NCI-H345 treated with DMSO at 0.1 percent for 48 hours (cell line): Measurements from ENCODE around the gene CTNNA2.

Experiments used
- DNase-seq: peaks from one replicate; lab custom pipeline; 2025; ENCODE audit not compliant: unreplicated experiment; lab: John Stamatoyannopoulos, UW

CTNNA2 gene

DNA sequence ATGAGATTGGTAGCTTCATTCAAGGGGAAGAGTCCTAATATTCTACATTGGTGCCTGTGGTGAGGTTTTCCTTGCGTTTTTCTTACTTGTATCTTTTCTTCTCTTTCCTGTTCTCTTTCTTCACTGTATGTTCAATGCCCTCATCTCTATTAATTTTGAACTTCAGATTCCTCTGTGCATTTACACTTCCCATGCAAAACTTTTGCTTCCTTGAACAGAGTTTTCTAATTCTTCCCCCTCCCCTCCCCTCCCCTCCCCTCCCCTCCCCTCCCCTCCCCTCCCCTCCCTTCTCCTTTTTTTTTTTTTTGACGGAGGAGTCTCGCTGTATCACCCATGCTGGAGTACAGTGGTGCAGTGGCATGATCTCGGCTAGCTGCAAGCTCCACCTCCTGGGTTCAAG, 403.4 kb downstream of the CTNNA2 start:
- no peak for DNase-seq

DNA sequence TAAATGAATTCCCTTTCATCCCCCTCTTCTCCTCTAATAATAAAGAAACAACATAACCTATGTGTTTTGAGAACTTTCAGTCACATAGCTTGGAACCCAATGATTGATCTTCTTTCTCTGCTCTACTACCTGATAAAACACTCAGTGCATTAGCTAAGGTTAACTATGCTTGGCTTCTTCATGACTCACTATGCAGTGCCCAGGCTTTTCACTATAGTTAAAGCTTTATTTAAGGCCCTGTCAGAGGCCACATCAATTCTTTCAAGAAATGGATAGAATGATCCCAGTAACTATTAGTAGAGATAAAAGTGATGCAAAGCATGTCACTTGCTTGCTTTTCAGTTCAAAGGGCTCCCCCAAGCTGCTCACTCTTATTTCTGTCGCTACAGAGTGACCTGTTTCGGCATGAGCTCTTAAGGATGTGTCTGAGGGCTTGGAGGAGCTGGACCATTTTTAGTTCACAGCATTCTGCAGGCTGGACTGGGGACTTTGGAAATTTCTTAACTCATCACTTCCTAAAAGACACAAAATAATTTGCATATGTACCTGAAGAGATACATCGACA, 407.7 kb downstream of the CTNNA2 start:
- no peak for DNase-seq

DNA sequence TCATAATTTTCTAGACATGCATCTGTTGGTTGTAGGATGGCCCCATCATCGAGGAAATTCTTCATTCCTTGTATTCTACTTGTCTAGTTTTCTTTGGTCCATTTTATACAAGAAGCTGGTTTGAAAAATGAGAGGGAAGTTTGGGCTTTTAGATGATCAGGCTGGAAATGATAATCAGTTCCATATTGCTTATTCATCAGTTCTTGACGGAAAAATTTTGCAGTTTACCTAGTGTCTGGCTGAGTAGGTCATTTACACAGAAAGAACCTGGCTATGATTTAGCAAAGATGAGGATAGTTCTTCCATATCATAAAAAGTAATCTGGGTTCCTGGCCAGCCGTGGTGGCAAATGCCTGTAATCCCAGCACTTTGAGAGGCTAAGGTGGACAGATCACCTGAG, 416.8 kb downstream of the CTNNA2 start:
- no peak for DNase-seq

DNA sequence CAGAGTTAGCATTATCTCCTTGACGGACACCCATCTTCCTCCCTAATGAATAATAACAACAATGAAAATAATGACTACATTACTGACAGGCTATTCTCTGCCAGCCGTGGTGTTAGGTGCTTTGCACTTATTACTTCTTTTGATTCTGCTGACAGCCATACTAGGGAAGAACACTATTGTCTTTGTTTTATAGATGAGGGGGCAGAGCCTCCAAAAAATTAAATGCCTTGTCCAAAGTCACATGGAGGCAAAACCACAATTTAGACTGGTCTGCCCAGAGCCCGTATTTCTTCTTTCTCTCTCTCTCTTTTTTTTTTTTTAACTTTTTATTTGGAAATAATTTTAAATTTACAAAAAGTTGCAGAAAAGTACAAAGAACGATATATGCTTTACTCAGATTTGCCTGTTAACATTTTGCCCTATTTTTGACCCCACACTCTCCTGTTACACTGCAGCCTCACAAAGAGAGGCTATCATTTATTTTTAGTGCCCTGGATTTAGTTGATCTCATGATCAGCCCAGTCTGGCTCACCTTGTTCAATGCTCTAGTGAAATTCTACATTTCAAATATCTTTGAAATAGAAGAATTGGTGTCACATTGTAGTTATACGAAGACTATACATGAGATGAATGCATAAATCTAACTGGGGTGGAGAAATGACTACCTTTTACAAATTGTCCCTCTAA, 422.3 kb downstream of the CTNNA2 start:
- no peak for DNase-seq

DNA sequence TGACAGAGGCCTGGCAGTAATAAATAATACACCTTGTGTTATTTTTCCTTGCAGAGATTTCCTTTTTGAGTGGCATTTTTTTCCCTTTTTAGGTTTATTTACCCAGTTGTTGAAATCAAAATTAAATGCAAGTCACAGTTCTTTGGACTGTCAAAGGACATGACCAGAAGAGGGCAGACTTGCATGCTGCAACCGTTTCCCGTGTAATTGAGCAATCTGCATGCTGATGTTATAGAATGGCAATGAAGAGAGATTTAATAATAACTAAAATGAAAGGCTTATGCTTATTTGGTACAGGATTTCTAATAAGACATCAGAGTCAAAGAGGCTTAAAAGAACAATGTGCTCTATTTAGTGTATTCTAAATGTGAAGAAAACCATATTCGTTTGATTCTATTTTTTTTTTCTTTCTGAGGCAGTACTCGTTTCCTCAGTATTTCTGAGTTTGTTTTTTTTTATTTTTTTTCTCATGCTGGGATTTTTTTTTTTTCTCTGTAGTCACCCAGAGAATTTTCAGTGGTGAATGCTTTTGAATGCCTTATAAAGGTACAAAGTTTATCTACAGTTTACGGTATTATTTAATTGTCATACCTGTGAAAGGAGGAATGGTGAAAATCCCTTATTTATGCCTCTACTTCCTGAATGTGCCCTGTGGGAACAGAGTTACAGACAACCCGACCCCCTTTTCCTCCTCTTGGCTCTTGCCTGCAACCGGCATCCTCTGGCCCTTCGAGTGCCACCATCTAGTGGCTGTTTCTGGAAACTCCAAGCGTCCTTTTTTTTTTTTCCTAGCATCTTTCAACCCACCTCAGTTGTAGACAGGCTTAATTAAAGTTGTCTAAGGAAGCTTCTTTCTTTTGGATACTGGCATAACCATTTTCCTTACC, 423.2 kb downstream of the CTNNA2 start:
- peak; percentile 39 for DNase-seq

DNA sequence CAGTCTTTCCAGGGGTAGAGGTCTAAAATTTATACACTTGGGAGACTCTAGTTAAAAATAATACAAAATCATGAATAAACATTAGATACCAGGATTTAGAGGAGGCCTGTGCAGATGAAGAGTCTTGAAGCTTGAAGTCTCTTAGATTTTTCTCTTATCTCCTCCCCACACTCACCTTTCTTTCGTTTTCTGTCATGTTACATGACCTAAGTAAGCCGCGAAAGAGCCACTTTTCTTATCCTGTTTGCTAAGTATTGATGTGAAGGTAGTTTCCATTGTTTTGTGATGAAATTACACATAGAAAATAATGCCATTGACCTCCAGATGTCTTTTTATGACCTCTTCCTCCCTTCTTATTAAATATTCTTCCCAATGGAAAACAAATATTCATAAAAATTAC, 423.9 kb downstream of the CTNNA2 start:
- no peak for DNase-seq

DNA sequence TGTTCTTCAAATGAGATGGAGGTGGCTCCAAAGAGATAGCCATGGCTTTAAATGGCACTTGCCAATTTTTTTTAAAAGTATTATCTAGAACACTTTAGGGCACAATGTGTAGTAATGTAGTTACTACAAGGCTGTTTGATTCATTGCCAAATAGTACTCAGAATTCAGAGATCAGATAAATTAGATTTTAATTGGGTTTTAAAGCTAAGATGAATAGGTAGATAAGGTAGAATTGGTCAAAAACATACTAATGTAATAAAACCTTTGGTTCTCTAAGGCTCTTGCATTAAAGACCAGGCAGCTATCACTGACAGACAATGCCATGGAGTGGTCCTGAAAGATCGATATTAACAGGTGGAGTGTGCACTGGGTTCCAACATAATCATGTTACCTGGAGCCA, 425.8 kb downstream of the CTNNA2 start:
- DNase-seq: no peak

DNA sequence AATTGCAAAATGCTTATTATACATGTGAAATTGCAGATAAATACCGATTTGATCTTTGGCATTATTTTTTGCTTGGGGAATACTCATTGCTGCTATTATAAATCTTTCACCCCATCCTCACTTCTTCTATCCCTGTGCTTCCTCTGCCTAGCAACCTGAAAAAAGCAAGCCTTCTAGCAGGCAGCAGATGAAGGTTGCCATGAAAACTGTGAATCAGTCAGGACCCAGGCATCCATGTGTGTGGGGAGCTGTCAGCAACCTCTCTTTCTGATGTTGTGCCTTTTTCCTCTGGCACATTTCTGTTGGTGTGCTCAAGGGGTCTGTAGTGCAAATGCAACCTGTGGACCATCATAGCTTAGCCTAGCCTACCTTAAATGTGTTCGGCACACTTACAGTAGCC, 427.5 kb downstream of the CTNNA2 start:
- DNase-seq: no peak

DNA sequence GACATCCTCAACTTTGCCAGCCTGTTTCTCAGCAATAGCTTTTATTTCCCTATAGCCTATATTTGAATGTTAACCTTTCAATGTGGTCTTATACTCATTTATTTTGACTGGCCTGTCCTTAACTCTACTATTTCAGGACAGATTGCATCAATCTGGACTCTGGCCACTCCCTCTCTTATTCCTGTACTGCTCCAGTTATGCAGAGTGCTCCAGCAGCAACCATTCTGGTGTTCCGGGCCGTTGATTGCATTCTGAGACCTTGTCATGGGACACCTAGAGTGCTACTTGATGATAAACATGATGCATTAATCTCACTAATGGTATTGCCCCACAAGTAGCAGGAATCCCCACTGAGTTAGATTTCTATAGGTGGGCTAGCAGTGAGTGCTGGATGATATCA, 428.3 kb downstream of the CTNNA2 start:
- DNase-seq: no peak

DNA sequence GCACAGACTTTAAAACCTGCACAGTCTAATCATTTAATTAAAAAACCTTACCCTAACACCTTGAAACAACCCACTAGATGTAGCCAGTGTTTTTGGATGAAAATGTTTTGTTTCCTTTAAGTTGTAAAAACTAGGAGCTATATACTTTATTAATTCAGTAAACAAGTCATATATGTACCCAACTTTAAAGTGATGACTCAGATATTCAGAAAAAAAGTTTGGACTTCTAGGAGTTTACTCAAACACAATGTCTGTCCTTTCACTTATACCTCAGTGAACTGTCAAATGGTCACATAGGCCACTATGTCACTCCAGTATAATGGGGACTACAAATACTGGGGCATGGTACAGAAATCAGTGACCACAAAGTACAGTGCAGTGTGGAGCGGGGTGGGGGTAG, 431.4 kb downstream of the CTNNA2 start:
- DNase-seq: no peak

DNA sequence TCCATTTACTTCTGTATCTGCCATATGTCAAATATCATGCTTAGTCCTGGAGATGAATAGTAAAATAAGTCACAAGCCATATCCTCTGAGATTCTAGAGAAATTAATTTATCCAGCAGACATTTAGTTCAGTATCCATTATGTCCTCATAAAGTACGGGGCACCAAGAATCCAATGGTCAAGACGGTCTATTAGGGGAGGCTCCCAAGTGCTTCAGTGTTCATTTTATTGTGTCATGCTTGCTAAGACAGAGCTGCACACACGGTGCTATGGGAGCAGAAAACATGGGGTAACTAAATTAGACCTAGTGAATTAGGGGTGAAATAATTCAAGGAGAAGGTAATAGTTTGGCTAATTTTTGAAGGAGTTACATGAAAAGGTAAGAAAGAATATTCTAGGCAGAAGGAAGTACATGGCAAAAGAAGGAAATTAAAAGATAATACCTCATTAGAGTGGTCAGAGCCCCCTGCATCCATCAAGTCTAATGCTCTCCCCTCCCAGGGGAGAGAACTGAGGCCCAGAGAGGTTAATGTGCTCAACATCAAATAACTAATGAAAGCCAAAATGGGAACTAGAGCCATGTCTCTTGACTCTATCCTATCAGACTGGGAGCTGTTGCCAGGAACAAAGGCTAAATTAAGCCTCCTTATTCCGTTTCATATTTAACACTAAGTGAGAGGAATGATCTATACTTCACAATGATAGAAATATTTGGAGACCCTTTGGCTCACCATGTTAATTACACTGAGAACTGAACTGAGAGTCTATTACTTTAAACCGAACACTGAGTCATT, 433.0 kb downstream of the CTNNA2 start:
- DNase-seq: no peak

DNA sequence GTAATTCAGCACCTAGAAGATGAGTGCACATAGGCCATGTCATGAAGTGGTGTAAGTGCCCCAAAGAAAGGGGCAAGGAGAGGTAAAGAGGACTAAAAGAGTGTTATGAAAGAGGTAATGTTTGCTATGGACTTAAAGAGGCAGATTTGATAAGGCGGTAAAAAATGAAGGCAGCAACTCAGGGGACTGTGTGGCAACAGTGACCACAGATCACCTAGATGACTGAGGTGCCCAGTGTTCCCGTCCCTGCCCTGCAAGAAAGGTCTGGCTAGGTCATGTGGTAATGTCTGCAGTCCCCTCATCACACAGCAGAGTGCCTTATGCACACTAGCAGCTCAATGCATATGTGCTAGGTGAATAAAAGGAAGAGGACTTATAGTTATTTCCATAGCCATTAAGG, 434.9 kb downstream of the CTNNA2 start:
- no peak for DNase-seq

DNA sequence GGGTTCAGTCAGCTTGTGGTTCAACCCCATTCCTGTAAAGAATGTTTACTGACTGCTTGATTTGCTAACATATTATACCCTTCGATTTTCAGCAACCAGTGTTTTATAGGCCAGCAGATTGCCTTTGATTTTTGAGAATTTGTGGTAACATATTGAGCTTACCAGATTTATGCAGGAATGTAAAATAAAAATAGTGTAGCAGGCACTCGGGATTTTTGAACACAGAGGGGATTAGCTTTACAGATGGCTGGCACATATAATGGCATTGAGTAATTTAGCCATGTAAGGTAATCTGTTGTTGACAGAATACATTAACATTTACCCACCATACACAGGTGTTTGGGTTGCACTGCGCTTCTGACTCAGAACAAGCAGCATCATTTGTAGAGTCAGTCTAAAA, 437.7 kb downstream of the CTNNA2 start:
- DNase-seq: no peak

DNA sequence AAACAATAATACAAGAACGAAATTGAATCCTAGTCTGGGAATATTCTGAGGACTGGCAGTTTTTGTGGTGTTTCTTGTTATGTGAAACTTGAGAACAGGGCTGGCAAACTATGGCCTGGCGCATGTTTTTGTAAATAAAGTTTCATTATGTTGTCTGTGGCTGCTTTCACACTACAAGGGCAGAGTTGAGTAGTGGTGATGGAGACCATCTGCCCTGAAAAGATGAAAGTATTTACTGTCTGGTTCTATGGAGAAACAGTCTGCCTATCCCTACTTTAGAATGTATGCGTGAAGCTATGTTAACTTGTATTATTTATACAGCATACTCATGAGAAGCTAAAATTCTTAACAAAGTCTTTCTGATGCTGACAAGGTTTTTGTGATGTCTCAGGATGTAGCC, 439.8 kb downstream of the CTNNA2 start:
- no peak for DNase-seq

DNA sequence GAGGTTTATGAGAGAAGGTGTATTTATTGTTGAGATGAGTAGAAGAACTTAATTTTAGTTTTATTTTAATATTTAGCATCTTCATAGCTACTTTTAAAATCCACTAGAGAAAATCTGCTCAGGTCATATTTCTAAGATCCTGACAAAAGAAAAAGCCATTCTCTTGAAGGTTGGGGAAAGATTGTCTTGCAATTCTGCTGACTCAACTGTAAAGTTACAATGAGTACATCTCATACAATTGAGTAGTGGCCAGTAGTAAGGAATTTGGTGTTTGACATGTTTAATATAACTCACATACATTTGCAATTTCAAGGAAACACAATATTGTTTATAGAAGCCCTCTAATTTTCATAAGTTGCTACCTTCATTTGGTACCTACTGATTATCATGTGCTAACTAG, 447.2 kb downstream of the CTNNA2 start:
- DNase-seq: no peak

DNA sequence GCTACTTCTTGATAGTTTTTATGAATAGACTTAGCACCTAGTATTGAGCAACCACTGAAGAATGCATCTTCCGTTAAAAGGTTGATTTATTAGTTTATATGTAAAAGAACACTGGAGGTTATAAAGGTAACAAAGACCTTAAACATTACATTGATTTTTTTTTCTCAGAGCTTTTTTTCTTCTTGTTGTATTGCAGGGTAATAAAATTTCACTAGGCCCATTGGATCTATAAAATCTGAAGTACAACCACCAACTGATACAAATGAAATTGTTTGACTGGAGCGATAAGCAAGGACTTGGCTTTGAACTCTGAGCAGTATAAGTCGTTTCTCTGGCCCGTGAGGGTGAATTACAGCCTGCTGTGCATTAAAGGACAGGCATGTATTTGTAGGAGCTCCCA, 447.7 kb downstream of the CTNNA2 start:
- no peak for DNase-seq

DNA sequence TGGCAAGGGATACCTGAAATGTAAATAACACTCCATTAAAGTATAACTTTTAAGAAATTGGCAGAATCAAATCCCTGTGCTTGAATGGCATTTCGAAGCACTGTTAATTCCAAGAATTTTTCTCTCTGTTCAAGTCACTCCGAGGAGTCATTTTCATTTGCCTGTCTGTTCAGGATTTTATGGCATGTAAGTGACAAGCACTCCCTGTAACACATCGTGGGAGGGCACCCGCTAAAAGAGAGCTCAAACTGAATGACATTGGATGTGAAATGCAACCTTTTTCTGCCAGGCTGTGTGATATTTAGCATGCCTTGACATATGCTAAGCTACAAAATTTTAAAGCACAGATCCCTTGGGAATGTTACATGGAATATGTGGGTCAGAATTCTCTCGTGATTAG, 452.1 kb downstream of the CTNNA2 start:
- DNase-seq: no peak

DNA sequence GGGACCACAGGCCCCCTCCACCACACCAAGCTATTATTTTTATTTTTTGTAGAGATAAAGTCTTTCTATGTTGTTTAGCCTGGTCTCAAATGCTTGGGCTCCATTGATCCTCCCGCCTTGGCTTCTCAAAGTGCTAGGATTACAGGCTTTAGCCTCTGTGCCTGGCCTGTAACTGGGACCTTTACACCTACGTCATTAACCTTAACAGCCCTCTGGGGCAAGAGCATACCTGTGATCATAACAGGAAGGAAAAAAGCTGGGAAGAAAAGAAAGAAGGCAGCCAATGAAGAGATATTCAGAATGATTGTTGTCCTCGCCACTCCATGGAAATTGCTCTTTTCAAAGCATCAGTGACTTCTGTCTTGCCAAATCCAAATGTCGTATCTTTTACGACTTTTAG, 453.5 kb downstream of the CTNNA2 start:
- DNase-seq: no peak

DNA sequence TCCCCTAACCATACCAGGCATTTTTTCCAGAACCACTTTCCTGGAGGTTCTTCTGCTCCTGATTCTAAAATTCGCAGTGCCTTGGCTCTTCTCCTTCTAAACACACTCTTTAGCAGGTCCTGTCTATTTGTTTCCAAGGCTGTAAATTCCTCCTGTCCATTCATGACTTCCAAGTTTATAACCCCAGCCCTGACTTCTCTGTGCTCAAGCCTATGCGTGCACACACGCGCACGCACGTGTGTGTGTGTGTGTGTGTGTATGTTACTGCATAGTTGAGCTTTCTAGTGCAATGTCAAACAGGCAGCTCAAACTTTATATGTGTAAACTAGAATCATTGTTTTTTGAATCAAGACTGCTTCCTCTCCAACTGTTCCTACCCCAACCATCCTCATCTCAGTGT, 454.0 kb downstream of the CTNNA2 start:
- no peak for DNase-seq

DNA sequence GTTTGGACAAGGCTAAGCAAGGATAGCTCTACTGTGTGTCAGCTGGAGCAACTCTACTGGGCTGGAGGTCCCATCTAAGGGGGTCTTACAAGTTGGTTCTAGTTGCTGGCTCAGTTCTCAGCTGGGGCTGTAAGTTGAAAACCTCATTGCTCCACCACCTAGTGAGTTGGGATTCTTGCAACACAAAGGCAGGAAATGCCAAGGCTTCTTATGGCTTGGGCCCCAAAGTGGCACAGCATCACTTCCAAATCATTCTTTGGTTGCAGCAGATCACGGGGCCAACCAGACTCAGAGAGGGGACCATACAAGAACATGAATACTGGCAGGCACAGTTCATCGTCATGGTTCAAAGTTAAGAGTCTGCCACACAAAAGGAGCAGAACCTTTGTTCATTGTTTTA, 459.0 kb downstream of the CTNNA2 start:
- DNase-seq: no peak

DNA sequence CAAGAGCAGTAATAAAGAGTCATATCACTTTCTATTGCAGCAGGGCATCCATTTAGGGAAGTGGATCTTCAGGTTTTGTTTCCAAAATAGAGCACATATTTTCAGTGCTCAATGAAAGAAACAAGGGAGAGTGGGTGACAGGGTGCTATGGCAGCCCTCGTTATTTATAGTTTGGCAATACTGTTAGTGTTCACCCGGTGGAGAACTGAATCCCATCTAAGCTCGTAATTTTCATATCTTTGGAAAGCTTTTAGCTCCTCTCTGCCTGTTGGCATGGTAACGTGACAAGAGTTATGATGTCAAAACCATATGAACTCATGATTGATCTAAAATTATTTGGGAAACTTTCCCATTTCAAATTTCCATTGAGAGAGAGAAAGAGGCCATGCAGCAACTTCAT, 459.8 kb downstream of the CTNNA2 start:
- DNase-seq: no peak
